GM21576 (cell line): ENCODE data around the gene INPP4B.

Source experiments
- ATAC-seq: cut with Tn5 transposase; IDR thresholded peaks from one replicate; pipeline ENCODE4 v1.9.1; 2021; ENCODE audit warnings: mild to moderate bottlenecking, moderate library complexity; ENCODE audit not compliant: unreplicated experiment

The INPP4B gene

DNA sequence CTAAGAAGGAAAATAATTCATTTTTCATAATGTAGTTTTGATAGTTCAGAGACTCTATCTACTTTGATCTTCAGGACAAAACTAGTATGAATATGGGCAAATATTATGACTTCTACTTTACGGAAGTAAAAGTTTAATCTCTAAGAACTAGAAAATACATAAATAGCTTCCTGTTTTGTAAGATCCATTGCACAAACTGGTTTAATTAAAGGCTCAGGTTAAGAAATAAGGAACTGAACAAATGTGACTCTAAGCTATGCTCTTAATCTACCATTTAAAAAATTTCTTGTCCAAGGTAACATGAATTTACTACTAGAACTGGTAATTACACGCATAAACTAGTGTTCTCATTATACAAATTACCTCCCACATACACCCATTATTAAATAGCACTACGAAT lies 360.6 kb downstream of the INPP4B start:
- ATAC-seq, result no peak

DNA sequence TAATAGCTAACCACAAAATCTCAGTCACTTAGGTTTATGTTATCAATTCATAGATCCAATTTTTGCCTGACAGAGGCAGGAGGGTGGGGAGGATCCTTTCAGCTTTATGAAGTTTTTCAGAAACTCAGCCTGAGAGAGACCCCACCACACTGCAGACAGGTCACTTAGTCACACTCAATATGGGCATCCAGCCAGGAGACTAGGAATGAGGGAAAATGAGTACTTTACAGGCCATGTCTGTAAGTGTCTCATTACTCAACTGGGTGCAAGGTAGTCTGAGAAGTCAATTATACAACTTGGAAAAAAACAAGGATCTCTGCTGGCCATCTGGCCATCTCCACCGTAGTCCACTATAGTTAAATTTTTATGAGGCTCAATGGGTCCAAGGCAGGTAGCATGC lies 365.9 kb downstream of the INPP4B start:
- ATAC-seq, result no peak

DNA sequence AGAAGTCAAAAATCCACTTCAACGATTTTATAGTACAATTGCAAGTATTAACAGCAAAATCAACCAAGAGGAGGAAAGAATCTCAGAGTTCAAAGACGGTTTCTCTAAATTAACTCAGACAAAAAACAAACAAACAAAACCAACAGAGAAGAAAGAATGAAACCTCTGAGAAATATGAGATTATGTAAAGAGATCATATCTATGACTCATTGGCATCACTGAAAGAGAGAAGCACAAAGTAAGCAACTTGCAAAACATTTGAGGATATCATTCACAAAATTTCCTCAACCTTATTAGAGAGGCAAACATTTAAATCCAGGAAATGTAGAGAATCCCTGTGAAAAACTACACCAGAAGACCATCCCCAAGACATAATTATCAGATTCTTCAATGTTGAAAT lies 370.4 kb downstream of the INPP4B start:
- ATAC-seq, result no peak

DNA sequence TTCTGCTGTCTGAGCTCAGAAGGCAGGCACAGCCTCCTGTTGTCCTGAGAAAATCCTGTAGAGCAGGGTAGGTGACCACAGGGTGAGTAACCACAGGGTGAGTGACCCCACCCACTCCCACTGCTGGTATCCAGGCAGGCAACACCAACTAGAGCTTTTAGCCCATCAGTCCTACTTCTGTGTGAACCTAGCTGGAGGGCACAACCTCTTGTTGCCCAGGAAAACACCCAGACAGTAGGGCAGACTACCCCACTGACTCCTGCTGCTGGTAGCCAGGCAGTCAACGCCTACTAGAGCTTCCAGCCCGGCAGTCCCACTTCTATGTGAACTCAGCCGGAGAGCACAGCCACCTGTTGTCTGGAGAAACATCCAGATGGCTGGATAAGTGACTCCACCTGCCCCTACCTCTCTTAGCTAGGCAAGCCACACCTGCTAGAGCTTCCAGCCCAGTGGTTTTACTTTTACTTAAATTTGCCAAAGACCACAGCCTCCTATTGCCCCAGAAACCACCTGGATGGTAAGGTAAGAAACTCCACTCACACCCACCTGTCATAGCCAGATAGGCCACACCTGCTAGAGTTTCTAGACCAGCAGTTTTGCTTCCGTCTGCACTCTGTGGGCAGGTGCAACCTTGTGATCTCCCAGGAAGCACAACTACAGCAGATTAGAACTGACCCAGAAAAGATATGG lies 371.6 kb downstream of the INPP4B start:
- ATAC-seq, result no peak

DNA sequence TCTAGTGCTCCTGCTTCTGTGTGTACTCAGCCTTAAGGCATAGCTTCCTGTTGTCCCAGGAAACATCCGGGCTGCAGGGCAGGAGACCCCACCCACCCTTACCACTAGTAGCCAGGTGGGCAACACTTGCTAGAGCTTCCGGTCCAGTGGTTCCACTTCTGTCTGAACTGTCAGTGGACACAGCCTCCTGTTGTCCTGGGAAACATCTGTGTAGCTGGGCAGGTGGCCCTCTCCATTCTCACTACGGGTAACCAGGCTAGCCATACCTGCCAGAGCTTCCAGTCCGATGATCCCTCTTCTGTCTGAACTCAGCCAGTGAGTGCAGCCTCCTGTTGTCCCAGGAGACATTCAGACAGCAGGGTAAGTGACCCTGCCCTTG lies 372.2 kb downstream of the INPP4B start:
- ATAC-seq, result no peak

DNA sequence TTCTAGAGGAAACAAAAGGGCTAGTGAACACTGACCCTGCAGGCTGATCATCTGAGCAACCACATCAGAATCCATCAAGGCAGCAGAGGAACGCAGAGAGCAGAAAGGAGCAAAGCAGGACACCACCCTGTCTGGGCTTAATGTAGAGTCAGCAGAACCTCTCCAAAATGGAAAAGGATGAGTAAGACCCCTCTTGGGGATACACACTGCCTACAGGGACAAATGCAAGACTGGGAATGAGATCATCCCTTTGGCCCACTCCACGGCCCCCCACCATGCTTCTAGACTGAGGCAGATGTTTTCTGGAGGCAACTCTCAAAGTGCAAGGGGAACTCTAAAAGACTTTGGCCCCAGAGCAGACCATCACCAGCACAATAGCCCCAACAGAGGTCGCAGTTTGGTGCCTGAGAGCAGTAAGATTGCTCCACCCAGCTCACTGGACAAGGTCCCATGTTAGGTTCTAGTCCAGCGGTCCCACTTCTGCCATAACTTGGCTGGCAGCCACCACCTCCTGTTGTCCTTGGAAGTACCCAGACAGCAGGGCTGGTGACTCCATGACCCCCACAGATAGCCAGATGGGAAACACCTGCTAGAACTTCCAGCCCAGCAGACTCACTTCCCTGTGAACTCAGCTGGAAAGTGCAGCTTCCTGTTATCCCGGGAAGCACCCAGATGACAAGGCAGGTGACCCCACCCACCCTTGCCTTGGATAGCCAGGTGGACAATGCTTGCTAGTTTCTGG lies 372.7 kb downstream of the INPP4B start:
- ATAC-seq, result no peak

DNA sequence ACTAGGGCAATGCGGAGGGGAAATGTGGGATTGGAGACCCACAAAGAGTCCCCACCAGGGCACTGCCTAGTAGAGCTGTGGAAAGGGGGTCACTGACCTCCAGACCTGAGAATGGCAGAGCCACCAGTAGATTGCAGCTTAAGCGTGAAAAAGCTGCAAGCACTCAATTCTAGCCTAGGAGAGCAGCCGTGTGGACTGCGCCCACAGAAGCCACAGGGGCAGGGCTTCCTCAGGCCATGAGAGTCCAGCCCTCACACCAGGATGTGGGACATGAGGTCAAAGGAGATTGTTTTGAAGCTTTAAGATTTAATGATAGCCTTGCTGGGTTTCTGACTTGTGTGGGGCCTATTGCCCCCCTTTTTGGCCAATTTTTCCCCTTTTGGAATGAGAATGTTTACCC lies 379.0 kb downstream of the INPP4B start:
- no peak for ATAC-seq

DNA sequence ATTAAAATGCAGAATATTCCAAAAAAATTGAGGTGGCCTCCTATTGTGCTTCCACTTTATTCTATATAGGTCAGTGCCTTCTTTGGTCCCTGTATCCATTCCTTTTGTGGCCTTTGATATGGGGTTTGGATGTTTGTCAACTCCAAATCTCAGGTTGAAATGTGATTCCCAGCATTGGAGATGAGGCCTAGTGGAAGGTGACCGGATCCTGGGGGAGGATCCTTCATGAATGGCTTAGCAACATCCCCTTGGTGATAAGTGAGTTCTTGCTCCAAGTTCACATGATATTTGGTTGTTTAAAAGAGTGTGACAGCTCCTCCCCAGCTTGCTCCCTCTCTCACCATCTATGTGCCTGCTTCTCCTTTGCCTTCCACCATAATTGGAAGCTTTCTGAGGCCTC lies 380.6 kb downstream of the INPP4B start:
- no peak for ATAC-seq

DNA sequence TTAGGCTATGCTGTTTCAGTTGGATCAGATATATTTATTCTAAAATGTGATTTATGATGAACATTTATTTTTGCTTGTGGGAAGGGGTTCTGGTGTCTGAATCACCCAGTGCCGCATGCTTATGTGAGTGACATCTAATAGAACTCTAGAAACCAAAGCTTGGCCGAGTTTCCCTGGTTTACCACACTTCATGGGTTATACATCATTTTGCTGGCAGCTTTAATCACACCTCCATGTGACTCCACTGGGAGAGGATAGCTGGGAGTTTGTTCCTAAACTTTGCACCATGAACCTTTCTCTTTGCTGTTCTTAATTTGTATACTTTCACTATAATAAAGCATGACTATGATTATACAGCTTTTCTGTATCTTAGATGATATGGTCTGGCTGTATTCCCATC lies 382.9 kb downstream of the INPP4B start:
- no peak for ATAC-seq

DNA sequence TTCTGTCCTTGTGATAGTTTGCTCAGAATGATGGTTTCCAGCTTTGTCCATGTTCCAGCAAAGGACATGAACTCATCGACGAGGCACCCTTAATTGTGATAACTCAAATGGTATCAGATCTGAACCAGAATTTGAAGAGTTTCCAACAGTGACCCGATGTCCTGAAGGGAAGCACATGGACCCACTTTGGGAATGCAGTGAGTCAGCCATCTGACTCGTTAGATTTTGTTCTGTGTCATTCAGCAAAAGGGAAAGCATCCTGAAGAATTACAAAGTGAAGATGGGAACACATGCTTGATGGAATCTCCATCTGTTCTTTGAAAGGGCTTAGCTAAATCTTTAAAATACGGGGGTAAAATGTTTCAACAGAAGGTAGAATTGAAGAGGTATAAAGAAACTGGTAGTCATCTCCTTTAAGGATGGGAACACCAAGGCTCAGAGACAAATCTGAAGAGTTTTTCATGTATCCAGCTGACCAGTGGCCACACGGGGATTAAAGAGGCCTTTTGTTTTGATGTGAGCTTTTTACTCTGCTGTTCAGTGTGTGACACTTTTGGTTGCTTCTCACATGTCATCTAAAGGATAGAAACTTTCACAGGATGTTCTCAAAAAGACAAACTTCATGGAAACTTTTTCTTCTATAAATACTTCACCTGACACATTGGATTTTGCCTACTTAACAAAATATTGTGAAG lies 393.8 kb downstream of the INPP4B start:
- no peak for ATAC-seq

DNA sequence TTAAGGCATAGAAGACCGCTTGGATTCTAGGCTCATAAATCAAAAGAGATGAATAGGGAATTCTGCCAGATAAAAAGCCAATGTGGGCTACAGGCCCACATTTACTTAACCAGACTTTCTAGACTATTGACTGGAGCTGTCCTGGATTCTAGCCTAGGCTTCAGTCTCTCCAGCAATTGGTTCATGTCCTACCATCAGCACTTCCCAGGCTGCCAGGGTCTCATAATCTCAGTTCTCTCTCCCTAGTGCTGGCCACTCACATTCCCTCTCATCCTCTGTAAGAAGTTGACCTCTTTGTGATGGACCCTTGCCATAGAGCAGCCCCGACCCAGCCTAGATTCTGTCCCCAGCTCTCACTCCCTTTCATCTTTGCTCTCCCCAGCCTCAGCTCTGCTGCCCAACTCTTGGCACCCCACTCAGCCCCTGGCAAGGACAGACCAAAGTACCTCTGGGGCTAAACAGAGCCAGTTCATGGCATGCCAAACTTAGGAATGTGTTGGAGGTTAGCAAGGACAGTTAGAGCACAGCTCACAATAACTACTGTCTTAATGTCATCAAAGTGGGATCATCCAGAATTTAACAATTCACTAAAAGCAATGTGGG lies 396.2 kb downstream of the INPP4B start:
- no peak for ATAC-seq

DNA sequence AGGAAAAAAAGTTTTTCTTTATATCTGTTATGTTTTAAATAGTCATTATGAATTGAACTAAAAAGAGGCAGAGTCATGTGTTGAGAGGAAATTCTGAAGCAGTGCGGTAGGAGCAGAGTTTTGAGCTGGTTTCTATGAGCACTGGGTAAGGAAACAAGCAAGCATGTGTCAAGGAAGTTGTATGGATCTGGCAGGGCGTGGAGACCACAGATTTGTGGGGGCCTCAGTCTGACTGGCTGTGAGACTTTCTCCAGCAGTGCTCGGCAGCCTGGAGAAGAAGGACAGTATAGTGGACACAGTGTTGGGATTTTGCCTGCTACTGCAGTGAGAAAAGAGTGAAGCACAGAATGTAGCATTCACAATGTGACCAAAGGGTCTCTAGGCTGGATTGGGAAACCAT lies 399.1 kb downstream of the INPP4B start:
- no peak for ATAC-seq

DNA sequence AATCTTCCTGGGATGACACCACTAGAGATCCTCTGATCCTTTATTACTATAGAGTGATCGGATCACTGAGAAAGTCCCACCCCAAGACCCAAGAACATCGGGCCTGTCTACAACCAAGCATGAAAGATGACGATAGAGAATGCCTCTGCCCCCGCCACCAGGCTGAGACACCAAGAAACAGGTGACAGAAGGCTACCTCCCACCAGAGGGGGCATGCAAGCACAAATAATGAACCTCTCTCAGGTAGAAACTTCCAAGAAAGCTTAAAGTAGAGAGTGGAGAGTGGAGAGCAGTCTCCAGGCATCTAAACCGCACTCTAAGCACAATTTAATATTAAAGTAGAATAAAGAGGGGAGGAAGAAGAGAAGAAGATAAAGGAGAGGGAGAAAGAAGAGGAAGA lies 402.6 kb downstream of the INPP4B start:
- no peak for ATAC-seq

DNA sequence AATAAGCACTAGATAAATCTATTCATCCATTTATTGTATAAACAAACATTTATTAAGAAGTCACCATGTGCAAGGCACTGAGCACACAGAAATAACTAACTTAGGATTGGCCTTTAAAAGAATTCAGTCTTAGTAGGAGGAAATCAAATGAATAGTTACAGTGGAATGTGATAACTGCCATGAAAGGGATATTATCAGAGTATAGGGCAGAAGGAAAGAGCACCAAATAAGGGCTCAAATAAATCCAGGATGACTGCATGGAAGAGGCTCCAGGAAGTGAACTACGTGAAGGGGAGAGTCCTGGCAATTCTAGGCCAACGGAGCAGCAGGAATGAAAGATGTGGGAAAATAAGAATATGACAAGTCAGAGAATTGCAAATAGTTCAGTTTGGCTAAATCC lies 406.0 kb downstream of the INPP4B start:
- no peak for ATAC-seq

DNA sequence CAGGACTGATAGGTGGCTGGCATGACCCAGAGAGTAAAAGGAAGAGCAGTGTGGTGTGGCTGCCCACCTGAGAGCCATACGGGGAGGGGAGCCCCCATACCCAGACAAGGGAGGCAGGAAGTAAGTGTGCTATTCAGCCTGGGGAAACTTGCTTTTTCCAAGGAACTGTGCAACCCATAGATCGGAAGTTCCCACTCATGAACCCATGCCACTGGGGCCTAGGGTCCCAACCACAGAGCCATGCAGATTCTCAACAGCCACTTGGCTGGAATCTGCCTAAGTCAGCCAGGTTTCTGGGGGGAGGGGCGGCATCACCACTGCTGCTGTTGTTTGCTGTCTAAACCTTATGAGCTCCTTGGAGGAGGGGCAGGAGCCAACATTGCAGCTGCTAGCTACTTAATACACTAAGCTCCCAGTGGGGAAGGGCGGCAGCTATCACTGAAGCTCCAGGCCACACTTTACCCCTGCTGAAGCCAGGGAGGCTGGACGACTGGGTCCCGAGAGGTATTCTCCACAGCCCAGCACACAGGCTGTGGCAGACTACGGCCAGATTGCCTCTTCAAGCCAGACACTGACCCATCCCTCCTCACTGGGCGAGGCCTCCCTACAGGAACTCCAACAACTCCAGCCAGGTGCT lies 410.4 kb downstream of the INPP4B start:
- no peak for ATAC-seq

DNA sequence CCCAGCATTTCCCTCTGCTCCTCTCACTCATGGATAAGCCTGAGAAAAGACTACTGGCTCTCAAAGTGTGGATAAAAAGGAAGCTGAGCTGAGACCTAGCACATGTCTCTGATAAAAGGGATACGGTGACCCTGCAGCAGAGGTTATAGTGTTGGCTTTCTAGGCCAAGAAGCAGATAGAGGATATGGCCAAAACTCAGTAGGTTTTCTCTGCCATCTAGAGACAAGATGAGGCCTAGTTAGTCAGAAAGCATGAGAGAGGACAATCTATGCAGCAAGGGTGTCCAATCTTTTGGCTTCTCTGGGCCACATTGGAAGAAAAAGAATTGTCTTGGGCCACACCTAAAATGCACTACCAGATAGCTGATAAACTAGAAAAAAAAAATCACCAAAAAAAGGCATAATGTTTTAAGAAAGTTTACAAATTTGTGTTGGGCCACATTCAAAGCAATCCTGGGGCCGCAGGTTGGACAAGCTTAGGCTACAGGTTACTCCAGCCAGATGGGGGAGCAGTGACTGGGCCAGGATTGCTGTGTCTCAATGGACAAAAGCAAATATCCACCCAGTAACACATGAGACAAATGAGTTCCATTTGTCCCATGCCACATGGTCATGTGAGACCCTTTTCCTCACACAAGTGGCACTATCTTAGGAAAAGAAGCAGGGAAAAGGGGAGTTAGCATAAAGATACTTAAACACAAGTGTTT lies 411.4 kb downstream of the INPP4B start:
- ATAC-seq, result no peak

DNA sequence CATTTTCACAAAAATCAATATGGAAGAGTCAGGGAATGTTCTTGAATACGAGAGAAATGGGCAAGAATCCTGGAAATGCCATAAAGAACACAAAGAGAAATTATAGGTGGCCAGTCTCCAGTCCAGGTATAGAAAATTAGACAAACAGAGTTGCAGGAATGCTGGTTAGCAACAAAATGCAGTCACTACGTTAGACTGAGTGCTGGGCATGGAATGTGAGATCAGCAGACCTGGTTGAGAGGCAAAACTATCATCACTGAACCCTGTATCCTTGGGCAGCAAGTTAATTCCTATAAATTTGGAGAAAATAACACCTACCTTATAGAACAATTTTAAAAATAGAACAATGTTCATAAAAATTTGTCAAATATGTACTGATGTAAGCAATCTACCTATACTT lies 417.4 kb downstream of the INPP4B start:
- ATAC-seq, result no peak

DNA sequence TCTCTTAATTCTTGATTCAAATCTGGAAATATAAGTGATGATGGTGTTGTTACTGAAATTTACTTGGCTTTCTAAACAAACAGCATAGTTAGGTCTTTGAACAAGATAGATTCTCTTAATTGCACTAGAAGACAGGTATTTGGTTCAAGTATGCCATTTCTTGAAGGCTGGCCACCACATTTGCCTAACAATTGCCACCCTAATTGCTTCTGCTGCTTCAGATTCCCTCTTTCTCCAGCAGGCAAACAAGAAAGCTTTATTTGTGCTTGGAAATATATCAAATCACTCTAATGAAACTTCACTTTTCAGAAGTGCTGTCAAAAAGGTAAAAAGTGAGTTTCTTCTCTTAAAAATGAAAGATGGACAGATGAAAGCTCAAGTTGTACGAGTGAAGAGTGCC lies 418.6 kb downstream of the INPP4B start:
- no peak for ATAC-seq

DNA sequence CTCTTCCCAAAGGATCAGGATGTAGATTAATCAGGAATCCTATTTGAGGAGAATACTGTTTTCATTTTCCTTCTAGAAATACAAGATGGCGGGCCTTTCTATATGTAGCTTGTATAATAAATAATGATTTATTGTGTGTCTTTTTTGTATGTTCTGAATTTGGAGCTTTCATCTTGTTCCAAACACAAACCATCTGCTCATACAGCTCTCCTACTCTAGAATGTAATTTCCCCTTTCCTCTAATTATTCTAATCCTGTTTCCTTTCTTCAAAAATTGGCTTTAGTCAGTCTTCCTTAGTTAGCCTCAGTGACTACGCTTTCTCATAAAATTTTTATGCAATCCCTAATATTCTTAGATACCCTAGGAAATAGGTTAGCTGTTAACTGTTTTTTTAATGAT lies 422.2 kb downstream of the INPP4B start:
- ATAC-seq, result no peak

DNA sequence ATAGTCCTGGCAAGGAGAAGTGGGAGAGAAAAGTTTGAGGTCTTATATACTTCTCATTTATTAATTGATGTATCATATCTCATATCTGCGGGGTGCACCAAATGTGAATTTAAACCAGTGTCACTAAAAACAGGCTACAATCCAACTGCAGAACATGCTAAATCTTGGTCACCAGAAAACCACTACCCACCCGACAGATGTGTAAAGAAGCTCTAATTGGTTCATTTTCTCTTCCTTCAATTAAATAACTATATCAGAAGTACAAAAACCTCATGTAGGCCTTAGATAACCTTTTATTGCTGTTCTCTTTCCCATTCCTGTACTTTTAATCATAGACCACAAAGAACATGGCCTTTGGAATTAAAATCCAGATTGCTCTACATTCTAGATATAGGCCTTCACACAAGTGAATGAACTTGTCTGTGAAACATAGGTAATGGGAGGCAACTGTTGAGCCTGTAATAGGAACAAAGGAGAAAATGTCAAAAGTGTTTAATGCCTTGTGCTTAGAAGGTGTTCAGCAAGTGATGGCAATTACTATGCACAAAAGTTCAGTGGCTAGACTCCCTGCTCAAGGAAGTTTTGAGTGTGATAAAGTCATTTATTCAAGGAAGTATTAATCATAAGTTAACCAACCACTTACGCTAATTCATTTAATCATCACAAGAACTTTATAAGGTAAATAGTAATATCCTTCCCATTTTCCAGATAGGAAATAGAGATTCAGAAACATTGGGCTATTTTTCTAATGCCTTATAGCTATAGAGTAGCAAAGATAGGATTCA lies 425.6 kb downstream of the INPP4B start:
- ATAC-seq, result no peak
